K562 (cell line): ENCODE measurements around the gene COX6B1. TPM values are rescaled to one million over a fixed set of nuclear protein-coding genes. Genes with fewer than 3 reads are reported as not detected.

Source experiments
- CHD1 ChIP-seq: fragments of 200-600 bp; sonication (generic); IDR thresholded peaks from one replicate; pipeline ENCODE4 v1.6.1; 2012; ENCODE audit warnings: mild to moderate bottlenecking, moderate library complexity, low read length, inconsistent platforms
- CTCFL ChIP-seq: IDR thresholded peaks from 2 replicates; pipeline ENCODE4 v1.6.1; 2011; ENCODE audit warnings: borderline replicate concordance, low read depth, mild to moderate bottlenecking, moderate library complexity, low read length; ENCODE audit not compliant: insufficient read depth, poor library complexity, severe bottlenecking
- ELK3 ChIP-seq: fragments of 450-650 bp; formaldehyde crosslinking; IDR thresholded peaks from 2 replicates; pipeline ENCODE4 v1.4.0; 2020; ENCODE audit warnings: mild to moderate bottlenecking
- IRF2 ChIP-seq: sonication (generic); formaldehyde crosslinking; IDR thresholded peaks from 2 replicates; pipeline ENCODE4 v1.8.1; 2022; ENCODE audit warnings: mild to moderate bottlenecking, missing genetic modification reagents
- KLF1 ChIP-seq: fragments of 450-650 bp; IDR thresholded peaks from 2 replicates; pipeline ENCODE4 v1.6.1; 2016; ENCODE audit warnings: missing genetic modification characterization, missing compliant biosample characterization
- MEF2D ChIP-seq: conservative IDR thresholded peaks from 2 replicates; pipeline ENCODE4 v1.6.1; 2016; ENCODE audit warnings: low read depth, missing genetic modification characterization, missing compliant biosample characterization
- NFE2 ChIP-seq: IDR thresholded peaks from 2 replicates; pipeline ENCODE4 v1.6.1; 2014; ENCODE audit warnings: antibody characterized with exemption, low read depth
- NR3C1 ChIP-seq: sonication (generic); formaldehyde crosslinking; IDR thresholded peaks from 2 replicates; pipeline ENCODE4 v1.8.1; 2022; ENCODE audit warnings: missing genetic modification reagents
- PRMT5 ChIP-seq: sonication (generic); formaldehyde crosslinking; IDR thresholded peaks from 2 replicates; pipeline ENCODE4 v1.5.0; 2020; ENCODE audit warnings: missing genetic modification reagents
- SPI1 ChIP-seq: IDR thresholded peaks from 2 replicates; pipeline ENCODE4 v1.6.1; 2011; ENCODE audit warnings: low read depth, low read length, control low read depth, borderline replicate concordance
- TBP ChIP-seq: optimal IDR thresholded peaks from 2 replicates; pipeline ENCODE3; 2011; ENCODE audit warnings: low read depth, low read length, improper control_type of control experiment
- ZBTB33 ChIP-seq: sonication (generic); formaldehyde crosslinking; IDR thresholded peaks from 2 replicates; pipeline ENCODE4 v1.8.1; 2023; ENCODE audit warnings: mild to moderate bottlenecking, missing genetic modification reagents
- ZBTB7A ChIP-seq: IDR thresholded peaks from 2 replicates; pipeline ENCODE4 v1.6.1; 2011; ENCODE audit warnings: low read depth, mild to moderate bottlenecking, low read length, moderate library complexity, borderline replicate concordance; ENCODE audit not compliant: control insufficient read depth
- ZNF146 ChIP-seq: IDR thresholded peaks from one replicate; pipeline ENCODE4 v1.6.1; 2018; ENCODE audit warnings: missing compliant biosample characterization; ENCODE audit not compliant: unreplicated experiment
- ZNF253 ChIP-seq: fragments of 250-450 bp; sonication (Bioruptor Pico); conservative IDR thresholded peaks from 2 replicates; pipeline ENCODE4 v1.6.1; 2021; ENCODE audit warnings: mild to moderate bottlenecking
- ZNF280A ChIP-seq: fragments of 450-650 bp; IDR thresholded peaks from 2 replicates; pipeline ENCODE4 v1.6.1; 2018; ENCODE audit warnings: mild to moderate bottlenecking, low read depth; ENCODE audit not compliant: partially characterized antibody
- ZNF740 ChIP-seq, 3 experiments: fragments of 200-800 bp in 1 of 3; sonication (Bioruptor generic) in 1 of 3; sonication (generic) in 1 of 3; formaldehyde crosslinking in 1 of 3; IDR thresholded peaks; 2 replicates each; pipeline versions ENCODE4 v1.6.1 to v1.8.0; 2016 to 2022; ENCODE audit warnings: mild to moderate bottlenecking in 2 of 3, missing compliant biosample characterization in 2 of 3, missing genetic modification characterization in 2 of 3, missing genetic modification reagents in 1 of 3
- polyA plus RNA-seq, 8 experiments: library from polyadenylated mRNA; depleted of rRNA in 4 of 8; stranded (reverse) in 5 of 8; unstranded in 3 of 8; fragments of >200 nt; fragmentation: Nextera tagmentation in 2 of 8; fragmentation: Illumina TruSeq in 1 of 8; extraction: Ambion mirVana in 2 of 8; extraction: Trizol in 1 of 8; gene quantifications; 2 replicates each; pipeline versions ENCODE4 v1.2.1 to v1.2.3, GENCODE V29; 2011 to 2014; ENCODE audit warnings: inconsistent platforms in 1 of 8, missing spikeins in 1 of 8
- total RNA-seq, 7 experiments: library from RNA; depleted of rRNA in 6 of 7; stranded (reverse); fragments of >200 nt in 6 of 7; fragmentation: Illumina TruSeq in 2 of 7; extraction: Trizol in 2 of 7; gene quantifications; 2 replicates each; pipeline versions ENCODE4 v1.2.1 to v1.2.3, GENCODE V29; 2011 to 2021; ENCODE audit warnings: low replicate concordance in 1 of 7

COX6B1 gene
- total and polyA plus RNA-seq, 9 of the 15 experiments (the other 6 are each of a cell fraction or from before 2014, with no cell fraction given) = 777 to 2,393 (median 1,219) TPM

- TF ChIP-seq CTCFL (no peak), CHD1 (no peak), ZBTB33 (CRISPR knock-in tag) (no peak), TBP (peak; percentile 12), SPI1 (no peak), KLF1 (no peak), IRF2 (CRISPR knock-in tag) (no peak), ZNF280A (no peak), ZBTB7A (no peak), NR3C1 (CRISPR knock-in tag) (no peak), ZNF146 (CRISPR knock-in tag) (no peak), ZNF740 (CRISPR knock-in tag; IDR thresholded peaks at IDR 0.05) (no peak), ZNF740 (tag; IDR thresholded peaks at IDR 0.05) (no peak), PRMT5 (no peak), ELK3 (CRISPR knock-in tag) (no peak), MEF2D (tag) (no peak), NFE2 (peak; percentile 90), ZNF253 (CRISPR knock-in tag) (no peak)
Measured at GRCh38 chr19:35671818-35672217, 23.7 kb downstream of the COX6B1 start (continued).
